ENCODE measurements around the gene SEPTIN8.

GRCh38 chr5:132725745-132726144, 51.3 kb downstream of the SEPTIN8 start:
- TF ChIP-seq CTCF (IDR thresholded peaks at IDR 0.05 in 4 of 5, conservative IDR thresholded peaks at IDR 0.05 in 1 of 5), result no peak
- TF ChIP-seq POLR2A (IDR thresholded peaks at IDR 0.05), result no peak
